Measurements from ENCODE around the gene CALN1.

CALN1 gene

DNA sequence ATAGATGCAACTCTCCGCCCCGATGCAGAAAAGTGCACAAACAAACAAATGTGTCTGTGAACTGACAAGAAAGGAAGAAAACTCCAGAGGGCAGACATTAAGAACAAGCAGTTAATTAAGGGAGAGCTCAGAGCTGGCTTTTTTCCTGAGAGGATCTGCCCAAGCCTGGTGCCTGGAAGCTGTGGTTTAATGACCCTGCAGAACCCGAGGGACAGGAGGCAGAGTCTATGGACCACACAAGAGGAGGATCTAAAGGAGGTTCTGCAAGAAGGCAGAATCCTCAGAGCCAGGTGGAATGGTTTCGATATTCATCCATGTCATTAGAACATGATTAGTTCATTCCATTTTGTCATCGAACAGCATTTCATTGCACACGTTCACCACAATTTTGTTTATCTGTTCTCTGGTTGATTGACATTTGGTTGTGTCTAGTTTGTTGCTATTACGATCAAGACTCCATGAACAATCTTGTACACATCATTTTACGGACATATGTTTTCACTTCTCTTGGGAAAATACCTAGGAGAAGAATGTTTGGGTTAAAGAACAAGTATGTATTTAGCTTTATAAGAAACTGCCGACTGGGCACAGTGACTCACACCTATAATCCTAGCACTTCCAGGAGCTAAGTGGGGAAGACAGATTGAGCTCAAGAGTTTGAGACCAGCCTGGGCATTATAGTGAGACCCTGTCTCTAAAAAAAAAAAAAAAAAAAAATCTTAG, 560.2 kb downstream of the CALN1 start:
- TF ChIP-seq SIN3A (IDR thresholded peaks at IDR 0.05; ENCODE audit: borderline replicate concordance, insufficient read depth, low read length) = no peak
- no peak for TF ChIP-seq POLR2AphosphoS5 (IDR thresholded peaks at IDR 0.05; ENCODE audit: low read depth, low read length)
- TF ChIP-seq TAF1 (IDR thresholded peaks at IDR 0.05; ENCODE audit: borderline replicate concordance, insufficient read depth, low read length) = no peak
- no peak for TF ChIP-seq REST (IDR thresholded peaks at IDR 0.05; ENCODE audit: insufficient read depth in 1 of 2, low read depth in 2 of 2, low read length in 2 of 2)
- TF ChIP-seq FOXP2 (optimal IDR thresholded peaks at IDR 0.05; ENCODE audit: borderline replicate concordance, extremely low read depth, extremely low read length, insufficient read depth) = no peak

GRCh38 chr7:71846160-71846559, 566.0 kb downstream of the CALN1 start:
- TF ChIP-seq POLR2AphosphoS5 (IDR thresholded peaks at IDR 0.05; ENCODE audit: low read depth, low read length) = no peak
- no peak for TF ChIP-seq TAF1 (IDR thresholded peaks at IDR 0.05; ENCODE audit: borderline replicate concordance, insufficient read depth, low read length)
- peak; percentile 26 to 91; a peak in 2 of 4 replicates for TF ChIP-seq REST (IDR thresholded peaks at IDR 0.05; ENCODE audit: insufficient read depth in 1 of 2, low read depth in 2 of 2, low read length in 2 of 2)

- TF ChIP-seq SIN3A (IDR thresholded peaks at IDR 0.05; ENCODE audit: borderline replicate concordance, insufficient read depth, low read length) (no peak), TAF1 (IDR thresholded peaks at IDR 0.05; ENCODE audit: borderline replicate concordance, insufficient read depth, low read length) (no peak), FOXP2 (optimal IDR thresholded peaks at IDR 0.05; ENCODE audit: borderline replicate concordance, extremely low read depth, extremely low read length, insufficient read depth) (no peak), REST (IDR thresholded peaks at IDR 0.05; ENCODE audit: insufficient read depth in 1 of 2, low read depth in 2 of 2, low read length in 2 of 2) (no peak), POLR2AphosphoS5 (IDR thresholded peaks at IDR 0.05; ENCODE audit: low read depth, low read length) (no peak)
Measured at GRCh38 chr7:71843676-71844075, 568.5 kb downstream of the CALN1 start.

GRCh38 chr7:71842786-71843185, 569.4 kb downstream of the CALN1 start:
- TF ChIP-seq SIN3A (IDR thresholded peaks at IDR 0.05; ENCODE audit: borderline replicate concordance, insufficient read depth, low read length) (no peak), POLR2AphosphoS5 (IDR thresholded peaks at IDR 0.05; ENCODE audit: low read depth, low read length) (no peak), FOXP2 (optimal IDR thresholded peaks at IDR 0.05; ENCODE audit: borderline replicate concordance, extremely low read depth, extremely low read length, insufficient read depth) (no peak), TAF1 (IDR thresholded peaks at IDR 0.05; ENCODE audit: borderline replicate concordance, insufficient read depth, low read length) (no peak), REST (IDR thresholded peaks at IDR 0.05; ENCODE audit: insufficient read depth in 1 of 2, low read depth in 2 of 2, low read length in 2 of 2) (no peak)
